SK-N-MC (cell line): Measurements from ENCODE around the gene GLS2.
"Not testable (repeated sequence)": the region's sequence is repeated elsewhere in the genome, so short reads cannot be mapped to it uniquely, and the experiment has no call there.

ENCODE experiments used
- EZH2 ChIP-seq: fragments of 200-600 bp; sonication (generic); IDR thresholded peaks from one replicate; pipeline ENCODE4 v1.6.1; 2017; ENCODE audit warnings: antibody characterized with exemption
- FOXP2 ChIP-seq: optimal IDR thresholded peaks from 2 replicates; pipeline ENCODE3; 2011; ENCODE audit warnings: mild to moderate bottlenecking, moderate library complexity; ENCODE audit not compliant: insufficient read depth; ENCODE audit errors: extremely low read length, control extremely low read depth
- POLR2AphosphoS5 ChIP-seq: IDR thresholded peaks from 2 replicates; pipeline ENCODE4 v1.6.1; 2012; ENCODE audit warnings: mild to moderate bottlenecking, low read depth, low read length, borderline replicate concordance

- not testable (repeated sequence) for TF ChIP-seq POLR2AphosphoS5, EZH2, FOXP2
Measured at GRCh38 chr12:56499879-56500278, 11.9 kb upstream of the GLS2 start.
